ENCODE results near the gene ENC1.

The ENC1 gene

DNA sequence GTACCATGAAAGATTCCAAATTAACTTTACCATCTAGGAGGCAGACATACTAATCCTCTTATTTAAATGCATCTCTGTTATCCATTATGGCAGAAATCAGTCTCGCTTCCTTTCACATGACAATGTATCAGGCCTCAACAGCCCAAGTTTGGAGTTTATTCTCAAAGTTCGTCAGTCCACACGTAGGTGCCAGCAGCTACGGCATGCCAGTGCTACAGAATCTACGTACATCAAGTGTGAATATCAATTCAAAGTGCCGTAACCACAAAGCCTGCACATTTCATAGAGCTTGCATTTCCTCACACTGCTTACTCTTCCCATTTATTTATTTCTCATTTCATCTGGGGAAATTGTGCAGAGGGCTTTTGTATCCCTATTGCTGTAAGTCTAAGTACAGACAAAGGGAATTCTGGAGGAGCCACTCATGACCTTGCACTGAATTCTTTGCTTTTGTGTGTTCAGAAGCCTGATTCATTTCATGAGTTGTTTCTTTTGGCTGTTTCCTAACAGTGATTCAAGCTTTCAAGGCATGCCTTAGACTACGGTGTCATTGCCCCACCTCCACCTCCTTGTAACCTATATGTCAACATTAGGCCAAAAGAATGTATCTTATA is 10.0 kb downstream of the ENC1 start:
- no peak for DNase-seq

GRCh38 chr5:74629326-74629725 is 11.2 kb downstream of the ENC1 start:
- no peak for DNase-seq

DNA sequence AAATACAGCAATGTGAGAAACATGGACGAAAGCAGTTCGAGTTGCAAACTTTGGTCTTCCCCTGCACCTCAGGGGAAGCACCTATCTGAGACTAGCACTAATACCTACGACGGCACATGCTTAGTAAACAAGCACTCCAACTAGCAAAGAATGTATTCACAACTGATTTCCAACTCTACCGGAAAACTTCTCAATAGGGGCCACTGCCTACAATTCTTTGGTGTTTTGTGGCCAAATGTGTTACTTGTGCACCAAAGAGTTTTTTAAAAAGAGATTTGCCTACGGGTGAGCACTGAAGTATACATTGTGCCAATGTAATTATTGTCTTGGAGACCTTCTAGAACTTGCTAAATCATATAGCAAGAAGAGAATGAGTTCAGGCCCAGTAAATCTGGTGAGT is 12.2 kb downstream of the ENC1 start:
- DNase-seq: no peak

DNA sequence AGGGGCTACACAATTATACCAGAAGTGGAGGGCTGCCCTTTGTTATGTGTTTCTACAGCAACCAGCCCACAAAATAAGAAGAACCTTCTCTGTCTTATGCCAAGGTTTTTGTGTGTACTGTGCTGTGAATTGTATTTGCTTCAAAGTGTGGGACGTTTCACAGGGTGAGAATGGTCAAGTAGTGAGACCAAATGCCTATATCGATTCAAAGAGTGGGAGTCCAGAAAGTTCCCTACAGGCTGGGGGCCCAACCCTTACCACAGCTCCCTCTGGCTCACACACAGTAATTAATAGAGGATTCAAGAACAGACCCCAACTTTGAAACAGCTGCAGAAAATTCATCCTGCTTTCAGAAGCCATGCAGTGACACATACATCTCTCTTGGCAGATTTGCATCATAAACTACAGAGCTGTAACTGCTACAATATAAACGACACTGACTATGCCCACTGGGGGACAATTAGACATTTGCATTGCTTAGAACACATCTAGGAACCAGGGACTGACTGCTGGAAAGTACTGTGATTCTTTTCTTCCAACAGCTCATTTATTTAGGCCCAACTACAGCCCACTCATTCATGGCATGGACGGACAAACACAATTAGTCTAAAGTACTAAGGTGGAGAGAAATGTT is 12.8 kb downstream of the ENC1 start:
- DNase-seq: no peak

DNA sequence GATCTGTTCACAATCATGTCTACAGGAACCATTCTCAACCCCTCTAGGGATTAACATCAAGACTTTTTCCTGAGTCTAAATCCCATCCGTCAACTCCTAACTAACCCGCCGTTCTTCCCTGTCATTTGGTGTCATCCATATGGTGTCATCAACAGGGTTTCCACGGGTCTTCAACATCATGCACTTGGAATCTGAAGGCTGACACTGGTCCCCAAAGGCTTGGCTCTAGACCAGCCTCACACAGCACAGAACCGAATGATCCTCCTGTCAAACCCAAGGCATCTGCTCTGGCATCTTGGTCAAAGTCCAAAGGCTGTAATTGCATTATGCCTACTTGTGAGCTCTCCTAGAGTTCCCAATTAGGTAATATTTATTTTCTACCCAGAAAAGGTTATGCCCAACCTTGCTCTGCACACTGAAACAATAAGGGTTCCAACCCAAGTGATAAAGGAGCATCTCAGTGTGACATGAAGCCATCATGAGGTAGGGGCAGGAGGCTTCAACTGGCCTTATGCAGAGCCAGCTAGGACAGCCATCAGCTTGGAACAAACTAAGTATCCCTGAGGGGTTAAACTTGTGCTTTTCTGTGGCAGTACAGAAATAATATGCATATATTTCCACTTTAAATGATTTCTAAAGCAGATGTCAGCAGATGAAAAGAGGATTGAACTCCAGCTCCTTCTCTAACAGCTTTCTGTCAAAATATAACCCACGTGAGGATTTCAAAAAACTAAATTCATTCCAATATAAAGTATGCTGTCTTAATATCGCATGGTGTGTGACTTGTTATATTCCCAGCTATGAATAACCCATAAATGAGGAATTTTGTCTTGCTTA is 13.9 kb downstream of the ENC1 start:
- no peak for DNase-seq

DNA sequence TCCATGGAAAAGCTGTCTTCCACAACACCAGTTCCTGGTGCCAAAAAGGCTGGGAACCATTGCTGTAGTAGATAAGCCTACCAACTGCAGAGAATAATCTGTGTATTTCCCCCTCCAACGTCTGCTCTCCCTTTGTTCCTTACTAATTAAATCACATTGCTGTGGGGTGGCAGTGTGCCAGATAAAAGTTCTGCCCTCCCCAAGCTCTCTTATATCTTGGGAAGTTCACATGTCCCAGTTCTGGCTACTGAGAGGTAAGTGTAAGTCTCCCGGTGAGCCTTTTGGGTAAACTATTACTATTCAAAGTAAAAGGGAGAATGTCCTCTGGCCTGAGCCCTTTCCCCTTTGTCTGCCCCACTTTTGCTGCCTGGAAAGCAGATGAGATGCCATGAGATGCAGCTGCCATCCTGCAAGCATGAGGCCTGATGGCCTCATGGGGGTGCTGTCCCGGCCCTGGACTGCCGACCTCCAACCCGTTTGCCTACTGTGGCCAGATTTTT is 14.7 kb downstream of the ENC1 start:
- DNase-seq: no peak

DNA sequence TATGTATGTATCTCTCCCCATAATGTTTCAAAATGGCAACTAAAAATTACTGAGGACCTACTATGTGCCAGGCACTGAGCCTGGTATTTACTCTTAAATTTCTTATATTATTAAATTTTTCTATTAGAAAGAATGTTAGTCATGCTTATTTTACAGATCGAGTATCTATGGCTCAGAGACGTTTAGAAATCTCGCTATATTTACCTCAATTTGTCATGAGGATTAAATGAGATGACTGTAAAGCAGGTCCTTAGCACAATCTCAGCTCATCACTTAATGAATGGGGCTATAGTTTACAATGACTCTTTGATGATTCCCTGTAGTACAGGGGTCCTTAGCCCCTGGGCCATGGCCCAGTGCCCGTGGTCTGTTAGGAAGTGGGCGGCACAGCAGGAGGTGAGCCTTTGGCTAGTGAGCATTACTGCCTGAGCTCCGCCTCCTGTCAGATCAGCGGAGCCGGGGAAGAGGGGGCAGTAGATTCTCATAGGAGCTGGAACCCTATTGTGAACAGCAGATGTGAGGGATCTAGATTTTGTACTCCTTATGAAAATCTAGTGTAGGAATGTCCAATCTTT is 15.5 kb downstream of the ENC1 start:
- DNase-seq: no peak

GRCh38 chr5:74624501-74624900 is 16.0 kb downstream of the ENC1 start:
- no peak for DNase-seq

DNA sequence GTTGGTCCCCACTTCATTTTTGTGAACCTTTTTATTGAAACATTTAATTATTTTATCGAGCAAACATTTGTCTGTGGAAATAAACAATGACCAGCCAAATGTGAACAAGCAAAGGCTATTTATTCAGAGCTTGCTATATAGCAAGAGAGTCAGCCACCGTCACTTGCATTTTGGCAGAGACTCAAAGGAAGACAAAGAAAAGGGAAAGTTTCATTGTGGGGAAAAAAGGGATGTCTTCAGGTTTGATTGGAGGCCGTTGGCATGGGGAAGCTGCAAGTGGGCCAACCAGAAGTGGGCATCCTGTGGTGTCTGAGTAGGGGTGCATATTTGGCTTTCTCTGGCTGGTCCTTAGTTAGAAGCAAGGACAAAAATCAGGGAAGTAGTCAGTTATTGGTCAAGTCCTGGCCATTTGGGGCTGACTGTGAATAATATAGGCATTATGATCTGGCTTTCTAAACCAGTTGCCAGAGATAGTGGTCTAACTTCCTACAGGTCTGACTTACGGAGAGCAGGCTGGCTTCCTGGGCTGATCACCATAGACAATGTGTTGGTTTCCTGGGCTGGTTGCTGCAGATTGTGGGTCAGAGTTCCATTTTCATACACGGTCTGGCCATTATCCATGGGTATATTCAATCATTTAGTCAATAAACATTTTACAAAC is 16.6 kb downstream of the ENC1 start:
- DNase-seq: no peak

- DNase-seq: no peak
Measured at GRCh38 chr5:74623006-74623611, 17.4 kb downstream of the ENC1 start.

DNA sequence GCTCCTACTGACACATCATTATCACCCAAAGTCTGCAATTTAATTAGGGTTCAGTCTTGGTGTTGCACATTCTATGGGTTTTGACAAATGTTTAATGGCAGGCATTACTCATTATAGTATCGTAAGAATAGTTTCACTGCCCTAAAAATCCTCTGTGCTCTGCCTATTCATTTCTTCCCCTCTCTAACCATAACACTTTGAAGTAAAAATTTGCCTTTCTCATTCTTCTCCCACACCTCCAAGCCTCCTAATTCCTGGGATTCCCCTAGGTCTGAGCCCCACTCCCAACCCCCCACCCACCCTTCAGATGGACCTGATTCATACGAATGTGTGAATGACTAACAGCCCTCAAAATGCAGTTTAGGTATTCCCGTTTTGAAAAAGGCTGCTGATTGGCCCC is 18.4 kb downstream of the ENC1 start:
- DNase-seq: no peak

DNA sequence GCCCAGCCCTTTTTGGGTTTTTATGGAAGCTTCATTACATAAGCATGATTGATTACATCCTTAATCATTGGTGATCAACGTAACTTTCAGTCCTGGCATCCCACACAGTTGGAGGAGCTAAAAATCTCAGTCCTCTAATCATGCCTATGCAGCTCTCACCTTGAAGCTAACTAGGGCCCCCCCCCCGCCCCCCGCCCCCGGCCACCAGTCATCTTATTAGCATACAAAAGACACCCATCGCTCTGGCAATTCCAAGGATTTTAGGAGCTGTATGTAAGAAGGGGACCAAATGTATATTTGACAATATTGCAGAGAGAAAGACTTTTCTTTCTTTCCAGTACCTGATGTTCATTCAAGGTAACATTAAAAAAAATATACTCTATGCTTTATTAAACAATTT is 19.0 kb downstream of the ENC1 start:
- no peak for DNase-seq

DNA sequence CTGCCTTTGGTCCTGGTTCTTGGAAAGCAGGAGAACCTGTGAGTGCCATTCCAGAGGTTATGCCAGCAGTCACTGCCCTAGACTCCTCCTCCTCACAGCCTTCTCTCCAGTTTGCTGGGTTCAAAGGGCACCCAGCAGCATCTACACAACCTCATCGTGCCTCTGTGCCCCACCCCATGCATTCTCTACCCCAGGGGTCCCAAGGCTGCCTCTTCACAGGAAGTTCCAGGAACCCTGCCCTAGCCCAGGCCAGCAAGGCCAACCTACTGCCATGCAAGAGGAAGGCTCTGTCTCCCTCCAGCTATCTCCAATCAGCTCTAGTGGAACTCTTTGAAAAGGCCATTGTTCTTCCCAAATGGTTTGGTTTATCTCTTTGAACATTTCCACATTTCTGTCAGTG is 21.2 kb downstream of the ENC1 start:
- DNase-seq: no peak

GRCh38 chr5:74618106-74618505 is 22.4 kb downstream of the ENC1 start:
- no peak for DNase-seq

- no peak for DNase-seq
Measured at GRCh38 chr5:74617202-74617601, 23.3 kb downstream of the ENC1 start.

- DNase-seq: no peak
Measured at GRCh38 chr5:74616236-74617146, 24.0 kb downstream of the ENC1 start.

GRCh38 chr5:74613283-74613682 is 27.2 kb downstream of the ENC1 start:
- DNase-seq: no peak

- DNase-seq: no peak
Measured at GRCh38 chr5:74612045-74612444, 28.5 kb downstream of the ENC1 start.

DNA sequence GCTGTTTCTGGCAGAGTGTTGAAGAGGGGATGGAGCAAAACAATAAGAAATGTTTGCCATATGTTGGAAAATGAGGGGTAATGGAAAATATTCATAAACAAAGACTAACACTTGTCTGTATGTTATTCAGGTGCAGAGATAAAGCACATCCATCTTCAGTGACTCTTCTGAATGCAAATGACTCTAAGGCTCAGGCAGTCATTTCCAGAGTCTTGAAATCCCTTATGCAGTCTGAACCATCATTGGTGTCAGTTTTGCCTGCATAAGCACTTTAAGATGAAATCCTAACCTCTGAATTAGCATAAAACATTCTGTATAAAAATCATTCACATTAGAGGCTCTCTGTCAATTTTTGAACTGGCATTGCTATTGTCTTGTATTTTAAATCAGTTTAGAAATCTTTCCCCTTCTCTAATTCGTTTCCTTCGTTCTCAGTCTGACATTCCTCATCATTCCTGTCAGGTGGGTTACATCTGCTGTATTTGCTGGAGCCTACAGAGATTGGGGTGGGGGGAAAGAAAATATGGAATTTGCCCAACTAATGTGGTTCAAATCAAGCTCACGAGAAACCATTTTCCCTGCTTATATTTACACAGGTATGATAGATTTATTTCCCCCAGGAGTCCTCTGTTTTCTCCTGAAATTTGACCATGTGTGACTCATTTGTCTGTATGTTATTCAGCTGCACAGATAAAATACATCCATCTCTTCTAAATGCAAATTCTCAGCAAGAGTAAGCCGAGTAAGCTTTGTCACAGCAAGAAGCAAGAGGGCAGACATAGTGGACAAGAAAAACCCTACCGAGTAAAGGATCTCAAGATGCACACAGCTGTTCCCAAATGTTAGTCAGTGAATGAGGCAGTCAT is 31.6 kb downstream of the ENC1 start:
- no peak for DNase-seq

GRCh38 chr5:74605759-74606158 is 34.8 kb downstream of the ENC1 start:
- DNase-seq: no peak

DNA sequence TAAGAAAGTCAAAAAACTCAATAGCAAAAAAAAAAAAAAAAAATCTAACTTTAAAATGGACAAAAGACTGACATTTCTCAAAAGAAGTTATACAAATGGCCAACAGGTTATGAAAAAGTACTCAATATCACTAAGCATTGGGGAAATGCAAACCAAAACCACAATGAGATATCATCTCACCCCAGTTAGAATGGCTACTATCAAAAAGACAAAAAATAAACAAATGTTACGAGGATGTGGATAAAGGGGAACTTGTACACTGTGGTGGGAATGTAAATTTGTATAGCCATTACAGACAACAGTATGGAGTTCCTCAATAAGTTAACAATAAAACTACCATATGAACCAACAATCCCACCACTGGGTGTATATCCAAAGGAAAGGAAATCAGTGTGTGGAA is 37.2 kb downstream of the ENC1 start:
- no peak for DNase-seq
